Thoracic aorta endothelial cell (primary cell): ENCODE measurements around the gene GOT2. TPM values are rescaled to one million over a fixed set of nuclear protein-coding genes. Genes with fewer than 3 reads are reported as not detected.

Experiments
- small RNA-seq: library from RNA; depleted of rRNA; stranded (forward); fragments of <200 nt; gene quantifications from one replicate; pipeline ENCODE3, GENCODE V24; 2012
- total RNA-seq: library from RNA; depleted of rRNA; stranded (reverse); fragments of >200 nt; gene quantifications from 2 replicates; pipeline ENCODE4 v1.2.3, GENCODE V29; 2012

GOT2 gene
- total RNA-seq = 102 and 144 TPM in 2 replicates

DNA sequence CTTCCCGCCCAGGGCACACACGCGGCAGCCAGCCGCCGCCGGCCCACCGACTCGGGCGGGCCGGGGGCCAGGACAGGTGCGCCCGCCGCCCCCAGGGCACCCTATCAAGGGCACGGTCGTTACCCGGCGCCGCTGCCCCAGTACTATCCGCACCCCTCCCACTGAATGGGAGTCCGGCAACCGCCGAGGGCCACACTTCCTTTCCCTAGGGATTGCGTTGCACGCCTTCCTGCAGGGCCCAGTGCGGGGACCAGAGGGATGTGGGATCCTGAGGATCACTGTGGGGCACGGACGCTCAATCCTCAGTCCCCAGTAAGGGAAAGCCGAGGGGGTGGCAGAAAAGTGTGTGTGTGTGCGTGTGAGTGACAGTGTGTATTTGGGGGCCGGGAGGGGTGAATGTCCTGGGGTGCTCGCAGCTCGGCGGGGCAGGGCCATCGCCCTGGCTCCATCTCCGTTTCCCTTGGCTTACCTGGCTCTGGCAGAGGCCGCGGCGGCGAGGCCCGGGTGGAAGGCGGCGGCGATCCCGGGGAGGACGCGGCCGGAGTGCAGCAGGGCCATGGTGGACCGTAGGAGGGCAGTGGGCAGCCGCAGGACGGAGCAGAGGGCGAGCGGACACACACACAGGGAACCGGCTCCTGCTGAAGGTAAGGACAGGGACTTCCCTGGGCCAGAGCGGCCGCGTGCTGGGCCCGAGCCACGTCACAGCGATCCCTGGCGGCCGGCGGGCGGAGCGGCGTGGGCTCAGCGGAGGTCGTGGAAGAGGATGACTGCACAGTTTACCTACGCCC, at the start of gene GOT2:
GOT2 (minus strand) TSS at position 646 of the 788 bp plus-strand sequence; CDS start at position 558, 88 bp downstream.

DNA sequence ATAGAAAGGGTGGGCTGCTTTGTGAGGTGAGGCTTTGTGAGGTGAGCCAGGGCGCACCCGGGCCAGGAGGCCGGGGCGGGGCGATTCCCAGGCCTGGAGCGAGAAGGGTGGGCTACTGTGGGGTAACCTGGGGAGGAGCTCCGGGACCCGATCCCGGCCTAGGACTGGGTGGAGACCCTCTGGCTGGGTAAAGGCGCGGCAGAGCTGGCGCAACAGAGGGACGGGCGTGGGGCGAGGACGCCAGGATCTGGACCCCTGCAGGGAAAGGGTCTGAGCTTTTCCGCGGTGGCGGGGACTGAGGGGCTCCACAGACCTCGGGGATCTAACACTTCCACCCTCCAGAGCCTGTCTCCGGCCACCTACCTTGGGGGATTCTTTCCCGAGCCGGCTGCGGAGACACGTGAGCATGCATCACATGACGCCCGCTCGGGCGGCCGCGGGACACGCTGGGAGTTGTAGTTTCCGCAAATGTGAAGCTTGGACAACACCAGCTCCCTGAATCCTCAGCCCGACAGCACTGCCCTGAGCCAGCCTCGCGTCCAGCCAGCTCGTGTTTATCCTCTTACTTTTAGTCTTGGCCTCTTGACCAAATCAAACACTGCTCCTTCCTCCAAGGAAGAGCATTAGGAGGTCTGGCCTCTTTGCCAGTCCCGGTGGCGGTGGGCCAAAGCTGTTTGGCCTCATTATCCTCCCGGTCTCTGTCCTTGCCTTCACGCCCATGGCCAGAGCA, 49.6 kb downstream of the GOT2 start, which contains the start of gene SLC38A7:
SLC38A7 (minus strand) TSS at position 417 of the 730 bp plus-strand sequence. CDS start 4,644 bp downstream, outside the sequence.

Small RNA genes lying within 50 kb of the gene (small RNA-seq; reads per million reads assigned to genes)
- gene RN7SL143P (not detected), gene RNU6-1155P (not detected)

Other genes starting within 250 kb of the GOT2 start
- gene NDRG4, start 234.2 kb downstream of the GOT2 start, total RNA-seq = 11.1 and 28.1 TPM in 2 replicates
- gene SETD6, start 218.8 kb downstream of the GOT2 start, total RNA-seq = 11.1 and 12.4 TPM in 2 replicates
- 198 and 225 TPM in 2 replicates for gene CNOT1, start 104.5 kb downstream of the GOT2 start, total RNA-seq
- 24.1 and 30.4 TPM in 2 replicates for gene SLC38A7, start 49.5 kb downstream of the GOT2 start, total RNA-seq